ENCODE results near the gene ADGRA1.

- TF ChIP-seq CTCF (IDR thresholded peaks at IDR 0.05; ENCODE audit: low read length) (no peak), EZH2 (IDR thresholded peaks at IDR 0.05; ENCODE audit: borderline replicate concordance, low read length) (no peak)
These were observed 27.2 kb downstream of the ADGRA1 start for GRCh38 chr10:133114726-133115452.

Data from OCI-LY1 (cell line).